GM15510 (cell line): ENCODE results near the gene NGB.

Experiments used
- POLR2A ChIP-seq: IDR thresholded peaks from 3 replicates; pipeline ENCODE4 v1.6.1; 2011; ENCODE audit warnings: borderline replicate concordance; ENCODE audit not compliant: insufficient read length; ENCODE audit errors: extremely low read depth

The NGB gene

DNA sequence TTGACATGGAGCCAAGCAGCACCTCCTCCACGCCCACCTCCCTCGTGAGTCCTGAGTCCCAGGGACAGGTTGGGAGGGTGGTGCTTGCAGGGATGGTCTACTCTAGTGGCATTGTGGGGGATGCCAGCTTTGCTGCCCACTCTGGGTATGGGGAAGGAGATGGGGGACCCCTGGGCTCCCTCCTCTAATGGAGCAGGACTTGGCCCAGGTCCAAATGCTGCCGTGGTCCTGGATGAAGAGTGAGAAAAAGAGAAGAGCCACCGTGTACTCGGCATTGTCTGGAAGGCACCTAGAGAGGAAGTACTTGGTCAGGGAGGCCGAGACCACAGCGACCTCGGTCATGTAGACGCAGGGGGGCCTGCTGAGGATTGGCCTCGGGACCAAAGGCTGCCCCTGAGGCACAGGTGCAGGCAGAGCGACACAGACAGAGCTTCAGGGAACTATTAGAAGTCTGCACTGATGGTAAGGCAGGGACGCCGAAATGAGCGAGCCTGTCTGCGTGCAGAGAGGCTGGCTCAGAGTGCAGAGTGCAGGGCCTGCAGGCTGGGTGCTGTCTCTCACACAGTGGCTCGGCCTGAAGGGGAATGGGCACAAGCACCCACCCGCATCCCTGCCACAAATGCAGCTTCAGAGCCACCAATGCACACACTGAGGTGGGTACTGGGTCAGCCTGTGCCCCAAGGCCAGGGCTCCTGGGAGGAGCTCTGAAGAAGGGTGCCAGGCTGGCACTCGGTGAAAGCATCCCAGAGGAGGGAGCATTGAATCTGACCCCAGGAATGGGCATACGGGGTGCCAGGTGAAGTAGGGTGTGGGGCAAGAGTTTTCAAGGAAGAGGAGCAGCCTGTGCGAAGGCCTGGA, 17.4 kb downstream of the NGB start:
- TF ChIP-seq POLR2A, result no peak

GRCh38 chr14:77251870-77252269, 19.1 kb downstream of the NGB start:
- TF ChIP-seq POLR2A, result no peak

GRCh38 chr14:77250927-77251326, 20.1 kb downstream of the NGB start:
- no peak for TF ChIP-seq POLR2A

DNA sequence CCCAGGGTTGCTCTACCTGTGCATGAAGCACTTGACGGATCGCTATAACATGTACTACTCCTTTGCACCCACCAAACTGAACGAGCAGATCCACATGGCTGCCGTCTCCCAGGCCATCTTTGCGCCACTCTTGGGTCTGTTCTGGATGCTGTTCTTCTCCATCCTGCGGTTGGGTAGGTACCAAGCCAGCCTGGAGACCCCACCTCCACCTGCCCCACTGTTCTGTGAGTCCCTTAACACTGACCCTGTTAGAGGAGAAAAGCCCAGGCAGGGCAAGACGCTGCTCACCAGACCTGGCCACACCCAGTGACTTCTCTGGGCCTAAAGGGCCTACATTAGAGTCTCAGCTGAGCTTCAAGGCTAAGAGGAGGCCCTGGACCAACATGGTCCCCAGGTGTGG, 21.7 kb downstream of the NGB start:
- TF ChIP-seq POLR2A, result no peak

GRCh38 chr14:77248666-77249065, 22.3 kb downstream of the NGB start:
- TF ChIP-seq POLR2A, result no peak

- no peak for TF ChIP-seq POLR2A
These were observed 24.2 kb downstream of the NGB start for GRCh38 chr14:77246784-77247183.

DNA sequence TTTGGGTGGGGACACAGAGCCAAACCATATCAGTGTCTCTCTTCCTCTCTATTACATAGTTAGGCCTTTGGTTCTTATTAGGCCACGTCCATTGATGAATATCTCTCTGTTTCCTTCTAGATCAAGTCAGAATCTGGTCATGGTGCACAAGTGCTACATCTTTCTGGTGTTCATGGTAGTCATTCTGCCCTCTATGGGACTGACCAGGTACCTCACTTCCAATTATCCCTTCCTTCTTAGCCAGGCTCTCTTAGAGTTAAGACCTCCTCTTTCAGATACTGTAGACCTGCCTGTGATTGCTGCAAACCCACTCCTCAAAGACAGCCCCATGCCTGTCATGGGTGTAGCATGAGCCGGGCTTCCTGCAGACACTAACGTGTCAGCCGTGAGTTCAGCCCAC, 25.2 kb downstream of the NGB start:
- no peak for TF ChIP-seq POLR2A

GRCh38 chr14:77243853-77244252, 27.2 kb downstream of the NGB start:
- no peak for TF ChIP-seq POLR2A

GRCh38 chr14:77242752-77243151, 28.3 kb downstream of the NGB start:
- no peak for TF ChIP-seq POLR2A

GRCh38 chr14:77241955-77242354, 29.1 kb downstream of the NGB start:
- no peak for TF ChIP-seq POLR2A

DNA sequence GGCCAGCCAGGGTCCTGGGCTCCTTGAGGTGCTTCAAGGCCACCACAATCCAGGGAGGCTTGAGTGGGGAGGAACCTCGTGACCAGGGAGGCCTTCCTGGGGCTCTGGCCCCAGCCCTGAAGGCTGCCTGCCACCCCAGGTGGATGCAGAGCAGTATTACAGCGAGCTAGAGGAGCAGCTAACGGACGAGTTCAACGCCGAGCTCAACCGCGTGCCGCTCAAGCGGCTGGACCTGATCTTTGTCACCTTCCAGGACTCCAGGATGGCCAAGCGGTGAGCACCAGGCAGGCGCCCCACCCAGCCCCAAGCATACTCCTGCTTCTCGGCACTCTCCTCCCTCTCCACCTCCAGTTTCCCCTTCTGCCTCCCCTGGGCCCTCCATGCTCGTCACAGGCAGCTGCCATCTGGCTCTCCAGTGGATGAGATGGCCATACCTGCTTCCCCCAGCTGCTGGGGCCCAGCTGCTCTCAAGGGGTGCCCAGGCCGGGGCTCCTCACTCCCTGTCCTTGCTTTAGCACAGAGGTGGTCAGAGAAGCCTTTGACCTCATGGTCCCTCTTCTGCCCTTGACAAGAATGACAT, 30.6 kb downstream of the NGB start:
- TF ChIP-seq POLR2A, result no peak

- TF ChIP-seq POLR2A, result no peak
These were observed 31.6 kb downstream of the NGB start for GRCh38 chr14:77239412-77239811.

DNA sequence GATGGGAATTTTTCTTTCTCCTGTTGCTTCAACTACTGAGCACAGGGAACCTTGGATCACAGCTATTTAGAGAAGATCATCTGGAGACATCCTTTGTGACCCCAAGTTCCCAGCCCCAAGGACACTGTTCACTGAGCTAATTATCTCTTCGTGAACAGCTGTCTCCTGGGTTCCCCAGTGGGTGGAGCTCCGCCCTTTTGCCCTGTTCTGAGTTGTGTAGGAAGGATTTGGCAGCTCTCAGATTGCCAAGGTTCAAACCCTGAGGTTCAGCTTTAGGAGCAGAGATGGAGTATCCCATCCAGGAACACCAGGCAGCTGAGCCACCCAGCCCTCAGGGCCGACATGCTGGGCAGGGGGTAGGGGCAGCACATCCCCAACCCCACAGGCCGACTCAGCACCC, 32.0 kb downstream of the NGB start:
- no peak for TF ChIP-seq POLR2A

DNA sequence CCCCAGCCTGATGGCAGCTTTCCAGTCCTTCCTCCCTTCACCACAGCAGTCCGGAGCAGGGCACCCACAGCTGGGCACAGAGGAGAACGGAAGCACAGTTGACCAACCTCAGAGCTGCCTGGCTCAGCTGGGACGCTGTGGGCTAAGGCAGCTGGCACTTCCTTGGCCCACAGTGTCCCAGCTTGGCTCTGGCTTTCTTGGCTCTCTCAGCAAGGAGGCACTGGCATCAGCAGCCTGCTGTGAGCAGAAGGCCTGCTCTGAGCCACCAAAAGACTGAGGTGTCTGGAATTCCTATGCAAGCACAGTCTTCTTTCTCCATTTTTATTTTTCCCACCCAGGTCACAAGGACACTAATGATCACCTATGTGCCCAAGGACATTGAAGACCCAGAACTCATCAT, 32.6 kb downstream of the NGB start:
- no peak for TF ChIP-seq POLR2A

DNA sequence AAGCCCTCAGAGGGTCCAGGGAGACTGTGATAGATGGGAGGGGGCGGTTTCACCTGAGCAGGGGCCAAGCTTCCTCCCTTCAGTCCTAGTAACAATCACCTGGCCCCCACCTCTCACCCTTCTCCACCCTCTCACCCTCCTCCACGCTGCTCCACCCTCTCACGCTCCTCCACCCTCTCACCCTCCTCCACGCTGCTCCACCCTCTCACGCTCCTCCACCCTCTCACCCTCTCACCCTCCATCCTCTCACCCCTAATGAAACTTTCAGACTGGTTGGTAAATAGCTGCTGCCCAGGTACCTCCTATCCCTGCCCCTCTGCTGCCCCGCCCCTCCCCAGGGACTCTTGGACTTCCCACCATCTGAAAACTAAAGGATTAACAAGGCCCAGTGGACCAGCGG, 34.2 kb downstream of the NGB start:
- no peak for TF ChIP-seq POLR2A

- TF ChIP-seq POLR2A, result no peak
These were observed 39.3 kb downstream of the NGB start for GRCh38 chr14:77231721-77232120.
